ENCODE data around the gene MAGEF1. TPM values are rescaled to one million over a fixed set of nuclear protein-coding genes. Genes with fewer than 3 reads are reported as not detected.
A peak's percentile ranks its signal among the peaks of the same experiment; 100 is the strongest.

The MAGEF1 gene
- total RNA-seq, 1 donor from 2014 or later, result 80.3 TPM

GRCh38 chr3:184688882-184689271 lies 23.0 kb downstream of the MAGEF1 start:
- Mint-ChIP-seq H3K36me3 (ENCODE audit: low read depth) (no peaks in the 10 kb centered on the region), H3K27ac (ENCODE audit: unreplicated experiment) (no peak overlapping the region), H3K4me3 (no peak overlapping the region), H3K9me3 (no peaks in the 10 kb centered on the region), H3K27me3 (ENCODE audit: low read depth) (no peaks in the 10 kb centered on the region), H3K4me1 (peaks cover 43% of the 10 kb centered on the region)
- DNase-seq (ENCODE audit: low read depth, low spot score), result no peak
- TF ChIP-seq, protein P1, sequence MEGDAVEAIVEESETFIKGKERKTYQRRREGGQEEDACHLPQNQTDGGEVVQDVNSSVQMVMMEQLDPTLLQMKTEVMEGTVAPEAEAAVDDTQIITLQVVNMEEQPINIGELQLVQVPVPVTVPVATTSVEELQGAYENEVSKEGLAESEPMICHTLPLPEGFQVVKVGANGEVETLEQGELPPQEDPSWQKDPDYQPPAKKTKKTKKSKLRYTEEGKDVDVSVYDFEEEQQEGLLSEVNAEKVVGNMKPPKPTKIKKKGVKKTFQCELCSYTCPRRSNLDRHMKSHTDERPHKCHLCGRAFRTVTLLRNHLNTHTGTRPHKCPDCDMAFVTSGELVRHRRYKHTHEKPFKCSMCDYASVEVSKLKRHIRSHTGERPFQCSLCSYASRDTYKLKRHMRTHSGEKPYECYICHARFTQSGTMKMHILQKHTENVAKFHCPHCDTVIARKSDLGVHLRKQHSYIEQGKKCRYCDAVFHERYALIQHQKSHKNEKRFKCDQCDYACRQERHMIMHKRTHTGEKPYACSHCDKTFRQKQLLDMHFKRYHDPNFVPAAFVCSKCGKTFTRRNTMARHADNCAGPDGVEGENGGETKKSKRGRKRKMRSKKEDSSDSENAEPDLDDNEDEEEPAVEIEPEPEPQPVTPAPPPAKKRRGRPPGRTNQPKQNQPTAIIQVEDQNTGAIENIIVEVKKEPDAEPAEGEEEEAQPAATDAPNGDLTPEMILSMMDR (conservative IDR thresholded peaks at IDR 0.05), result no peak

- peaks cover 38% of the 10 kb centered on the region for H3K4me1 Mint-ChIP-seq
Observed at GRCh38 chr3:184688251-184688881, 23.5 kb downstream of the MAGEF1 start.

DNA sequence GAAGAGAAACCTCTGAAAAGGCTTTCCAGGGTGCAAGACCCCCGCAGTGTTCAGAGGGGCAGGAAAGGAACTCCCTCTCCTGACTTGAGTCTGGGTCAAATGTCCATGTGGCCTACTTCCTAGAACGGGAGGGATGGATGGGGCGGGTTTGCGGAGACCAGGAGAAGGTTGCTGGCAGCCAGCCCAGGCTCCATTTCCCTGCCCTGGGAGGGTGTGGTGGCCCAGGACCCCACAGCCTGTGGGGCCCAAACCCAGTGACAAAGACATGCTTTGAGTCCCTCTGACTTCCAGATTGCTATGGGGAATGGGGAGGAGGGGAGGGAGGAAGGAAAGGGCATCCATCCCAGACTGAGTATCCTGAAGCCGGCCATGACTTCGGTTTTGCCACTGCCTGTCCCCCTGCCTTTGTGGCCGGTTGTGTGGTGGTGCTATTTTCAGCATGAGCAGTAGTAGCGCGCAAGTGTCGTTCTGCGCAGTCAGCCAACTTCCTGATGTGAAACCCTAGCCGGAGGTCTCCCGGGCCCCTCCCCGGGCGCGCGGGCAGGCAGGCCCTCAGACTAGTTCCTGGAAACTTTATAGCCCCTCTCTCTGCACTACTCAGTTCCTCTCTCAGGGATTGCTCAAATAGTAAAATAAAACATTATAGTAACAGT lies 24.4 kb downstream of the MAGEF1 start:
- Mint-ChIP-seq H3K27ac (ENCODE audit: unreplicated experiment) (no peak overlapping the region), H3K4me1 (peaks cover 29% of the 10 kb centered on the region), H3K9me3 (no peaks in the 10 kb centered on the region), H3K4me3 (no peak overlapping the region), H3K36me3 (ENCODE audit: low read depth) (no peaks in the 10 kb centered on the region), H3K27me3 (ENCODE audit: low read depth) (no peaks in the 10 kb centered on the region)
- TF ChIP-seq, protein P1 (conservative IDR thresholded peaks at IDR 0.05), result no peak
- DNase-seq (ENCODE audit: low read depth, low spot score), result no peak

More at GRCh38 chr3:184688251-184688881, 23.5 kb downstream of the MAGEF1 start:
- Mint-ChIP-seq H3K4me3 (no peak overlapping the region), H3K36me3 (ENCODE audit: low read depth) (no peaks in the 10 kb centered on the region), H3K27ac (ENCODE audit: unreplicated experiment) (no peak overlapping the region), H3K27me3 (ENCODE audit: low read depth) (no peaks in the 10 kb centered on the region), H3K9me3 (no peaks in the 10 kb centered on the region)
- DNase-seq (ENCODE audit: low read depth, low spot score), result no peak
- TF ChIP-seq, protein P1 (conservative IDR thresholded peaks at IDR 0.05), result no peak

DNA sequence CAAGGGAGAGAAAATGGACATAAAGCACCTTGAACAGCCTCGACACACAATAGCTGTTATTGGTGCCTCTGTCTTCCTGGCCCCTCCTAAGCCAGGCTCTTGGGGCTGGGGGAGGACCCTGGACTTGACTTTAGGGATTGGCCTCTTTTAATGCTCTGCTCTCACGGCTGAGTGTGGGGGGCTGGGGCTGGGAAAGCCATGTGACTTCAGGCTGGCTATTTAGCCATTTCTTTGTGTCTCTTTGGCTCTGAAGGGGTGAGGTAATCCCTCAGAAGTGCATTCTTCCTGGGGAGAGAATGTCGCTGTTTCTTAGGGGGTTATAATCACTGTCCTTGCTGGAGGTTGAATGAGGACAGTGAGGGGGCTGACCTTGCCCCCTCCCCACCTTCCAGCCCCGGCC lies 26.2 kb downstream of the MAGEF1 start:
- DNase-seq (ENCODE audit: low read depth, low spot score), result no peak
- no peaks in the 10 kb centered on the region for H3K9me3 Mint-ChIP-seq
- no peaks in the 10 kb centered on the region for H3K36me3 Mint-ChIP-seq (ENCODE audit: low read depth)
- H3K4me3 Mint-ChIP-seq, result no peak overlapping the region
- H3K4me1 Mint-ChIP-seq, result peaks cover 27% of the 10 kb centered on the region
- TF ChIP-seq, protein P1 (conservative IDR thresholded peaks at IDR 0.05), result no peak
- H3K27ac Mint-ChIP-seq (ENCODE audit: unreplicated experiment), result peak overlapping the region; percentile 95
- H3K27me3 Mint-ChIP-seq (ENCODE audit: low read depth), result no peaks in the 10 kb centered on the region

DNA sequence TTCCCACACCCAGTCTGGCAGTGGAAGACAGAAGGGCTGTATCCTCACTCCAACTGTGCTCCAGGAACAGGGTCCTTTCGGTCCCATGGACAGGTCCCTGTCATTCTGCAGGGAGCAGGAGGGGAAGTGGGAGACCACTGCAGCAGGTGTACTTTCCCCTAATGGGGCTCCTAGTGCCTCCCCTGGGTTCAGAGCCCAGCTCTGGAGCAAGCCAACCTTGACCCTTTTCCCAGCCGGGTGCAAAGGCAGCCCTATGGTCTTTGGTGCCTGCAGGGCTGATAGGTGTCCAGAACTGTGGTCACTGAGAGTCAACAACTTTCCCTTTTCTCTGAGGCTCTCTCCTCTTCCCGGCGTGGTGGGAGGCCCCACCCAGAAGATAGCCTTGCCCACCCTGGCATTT lies 26.8 kb downstream of the MAGEF1 start:
- Mint-ChIP-seq H3K27ac (ENCODE audit: unreplicated experiment) (peak overlapping the region; percentile 95), H3K4me3 (no peak overlapping the region), H3K9me3 (no peaks in the 10 kb centered on the region), H3K4me1 (peaks cover 27% of the 10 kb centered on the region), H3K36me3 (ENCODE audit: low read depth) (no peaks in the 10 kb centered on the region), H3K27me3 (ENCODE audit: low read depth) (no peaks in the 10 kb centered on the region)
- no peak for DNase-seq (ENCODE audit: low read depth, low spot score)
- TF ChIP-seq, protein P1 (conservative IDR thresholded peaks at IDR 0.05), result no peak

Data from neural crest cell (in vitro differentiated cells).